HG02763 (cell line): ENCODE results near the gene SYNE1.
"Not testable (repeated sequence)": the region's sequence is repeated elsewhere in the genome, so short reads cannot be mapped to it uniquely, and the experiment has no call there.

Source experiments
- ATAC-seq: cut with Tn5 transposase; IDR thresholded peaks from one replicate; pipeline ENCODE4 v1.9.1; 2021; ENCODE audit warnings: mild to moderate bottlenecking, moderate library complexity; ENCODE audit not compliant: unreplicated experiment

SYNE1 gene

GRCh38 chr6:152076242-152076641 is 560.9 kb downstream of the SYNE1 start:
- not testable (repeated sequence) for ATAC-seq

DNA sequence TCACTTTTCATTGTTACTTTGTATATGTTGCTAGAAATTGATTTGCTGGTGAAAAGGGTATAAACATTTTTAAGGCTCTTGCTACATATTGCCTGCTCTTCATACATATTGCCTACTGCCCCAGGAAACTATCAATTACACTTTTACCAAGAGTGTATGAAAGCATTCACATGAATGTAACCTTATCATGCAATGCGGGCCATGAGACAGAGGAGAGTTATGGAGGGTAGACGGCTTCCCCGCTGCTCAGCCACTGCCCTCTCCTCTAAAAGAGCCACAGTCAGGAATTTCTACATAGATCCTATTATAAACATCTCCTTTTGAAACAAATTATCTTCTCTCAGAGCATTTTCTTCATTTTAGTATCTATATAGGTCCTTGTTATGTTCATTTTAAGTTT is 565.3 kb downstream of the SYNE1 start:
- ATAC-seq = no peak
